Activated CD8-positive, alpha-beta memory T cell treated with anti-CD3 and anti-CD28 coated beads, Interleukin-2, amount 50 U/mL, for 24 hours (primary cell): ENCODE results near the gene ESRP2.
A peak's percentile ranks its signal among the peaks of the same experiment; 100 is the strongest.

Experiments
- DNase-seq: peaks from one replicate; pipeline ENCODE4 v3.0.0-alpha.2; 2020; ENCODE audit errors: extremely low read depth

Gene ESRP2

GRCh38 chr16:68237243-68238028 is 1.5 kb upstream of the ESRP2 start:
- DNase-seq: peak; percentile 68

- DNase-seq: no peak
These were observed 907 bp upstream of the ESRP2 start for GRCh38 chr16:68236826-68237242.

- DNase-seq: no peak
These were observed 354 bp upstream of the ESRP2 start for GRCh38 chr16:68236137-68236825.

- no peak for DNase-seq
These were observed 630 bp downstream of the ESRP2 start for GRCh38 chr16:68235108-68235886.

- DNase-seq: no peak
These were observed 1.5 kb downstream of the ESRP2 start for GRCh38 chr16:68234188-68235107.

- no peak for DNase-seq
These were observed 2.1 kb downstream of the ESRP2 start for GRCh38 chr16:68233835-68234187.

- no peak for DNase-seq
These were observed 2.7 kb downstream of the ESRP2 start for GRCh38 chr16:68233085-68233834.

GRCh38 chr16:68232335-68232734 is 3.6 kb downstream of the ESRP2 start:
- DNase-seq: no peak

- DNase-seq: no peak
These were observed 4.4 kb downstream of the ESRP2 start for GRCh38 chr16:68231384-68232136.

- DNase-seq: no peak
These were observed 5.0 kb downstream of the ESRP2 start for GRCh38 chr16:68230956-68231355.

- DNase-seq: no peak
These were observed 5.8 kb downstream of the ESRP2 start for GRCh38 chr16:68230176-68230571.

GRCh38 chr16:68229431-68230175 is 6.3 kb downstream of the ESRP2 start:
- no peak for DNase-seq

GRCh38 chr16:68228652-68229051 is 7.3 kb downstream of the ESRP2 start:
- no peak for DNase-seq

GRCh38 chr16:68227850-68228553 is 7.9 kb downstream of the ESRP2 start:
- DNase-seq: no peak

- no peak for DNase-seq
These were observed 8.6 kb downstream of the ESRP2 start for GRCh38 chr16:68227183-68227793.

GRCh38 chr16:68226116-68226515 is 9.8 kb downstream of the ESRP2 start:
- DNase-seq: no peak

- no peak for DNase-seq
These were observed 12.9 kb downstream of the ESRP2 start for GRCh38 chr16:68223072-68223471.

GRCh38 chr16:68219725-68220351 is 16.1 kb downstream of the ESRP2 start:
- no peak for DNase-seq
